C4-2B (cell line): ENCODE results near the gene SUCO.

Experiments
- CTCF ChIP-seq: fragments of 450-650 bp; conservative IDR thresholded peaks from 2 replicates; pipeline ENCODE4 v1.5.1; 2017; ENCODE audit warnings: mild to moderate bottlenecking
- ZFX ChIP-seq: fragments of 450-650 bp; IDR thresholded peaks from 2 replicates; pipeline ENCODE4 v1.6.1; 2017

GRCh38 chr1:172658871-172659453, 126.0 kb downstream of the SUCO start, which contains the start of gene FASLG:
- no peak for TF ChIP-seq CTCF
- no peak for TF ChIP-seq ZFX
